ENCODE results near the gene RPP21. TPM values are rescaled to one million over a fixed set of nuclear protein-coding genes. Genes with fewer than 3 reads are reported as not detected.
A peak's percentile ranks its signal among the peaks of the same experiment; 100 is the strongest.

The RPP21 gene
- total and polyA plus RNA-seq, 9 donors, result 14.2 to 106 (median 44.5) TPM

DNA sequence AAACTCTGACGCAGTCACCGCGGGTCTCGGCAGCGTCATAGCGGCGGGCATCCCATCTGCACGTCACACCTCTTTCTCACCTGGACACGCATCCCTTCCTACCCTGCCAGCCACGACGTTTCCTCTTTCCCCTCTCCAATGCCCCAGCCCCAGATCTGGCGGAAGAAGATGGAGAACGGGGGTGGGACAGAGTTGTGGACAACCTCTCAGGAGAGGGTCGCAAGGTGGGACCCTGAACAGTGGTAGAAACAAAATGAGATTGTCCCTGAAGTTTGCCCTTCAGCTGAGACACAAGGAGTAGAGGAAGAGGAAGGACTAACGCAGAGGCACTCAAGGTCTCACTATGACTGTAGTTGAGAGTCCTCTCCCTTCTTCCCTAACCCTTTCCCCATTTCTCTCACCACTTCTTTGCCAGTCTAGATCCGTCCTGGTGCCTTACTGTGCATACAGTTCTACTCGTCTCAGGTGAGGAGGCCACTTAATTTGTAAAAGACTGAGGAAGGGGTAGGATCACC is 17.7 kb upstream of the RPP21 start:
- H3K36me3 ChIP-seq, result no peaks in the 10 kb centered on the region
- H3K4me1 ChIP-seq (ENCODE audit: insufficient read depth), result peaks cover 5% of the 10 kb centered on the region
- peak overlapping the region; percentile 96 to 99 for H3K27ac ChIP-seq
- no peak for TF ChIP-seq POLR2A (IDR thresholded peaks at IDR 0.05)
- TF ChIP-seq EP300 (IDR thresholded peaks at IDR 0.05), result no peak
- TF ChIP-seq, protein P1, sequence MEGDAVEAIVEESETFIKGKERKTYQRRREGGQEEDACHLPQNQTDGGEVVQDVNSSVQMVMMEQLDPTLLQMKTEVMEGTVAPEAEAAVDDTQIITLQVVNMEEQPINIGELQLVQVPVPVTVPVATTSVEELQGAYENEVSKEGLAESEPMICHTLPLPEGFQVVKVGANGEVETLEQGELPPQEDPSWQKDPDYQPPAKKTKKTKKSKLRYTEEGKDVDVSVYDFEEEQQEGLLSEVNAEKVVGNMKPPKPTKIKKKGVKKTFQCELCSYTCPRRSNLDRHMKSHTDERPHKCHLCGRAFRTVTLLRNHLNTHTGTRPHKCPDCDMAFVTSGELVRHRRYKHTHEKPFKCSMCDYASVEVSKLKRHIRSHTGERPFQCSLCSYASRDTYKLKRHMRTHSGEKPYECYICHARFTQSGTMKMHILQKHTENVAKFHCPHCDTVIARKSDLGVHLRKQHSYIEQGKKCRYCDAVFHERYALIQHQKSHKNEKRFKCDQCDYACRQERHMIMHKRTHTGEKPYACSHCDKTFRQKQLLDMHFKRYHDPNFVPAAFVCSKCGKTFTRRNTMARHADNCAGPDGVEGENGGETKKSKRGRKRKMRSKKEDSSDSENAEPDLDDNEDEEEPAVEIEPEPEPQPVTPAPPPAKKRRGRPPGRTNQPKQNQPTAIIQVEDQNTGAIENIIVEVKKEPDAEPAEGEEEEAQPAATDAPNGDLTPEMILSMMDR (IDR thresholded peaks at IDR 0.05), result no peak
- H3K27me3 ChIP-seq, result no peaks in the 10 kb centered on the region
- WGBS, 3 donors, result 1 to 2% (median 1%) methylated on average over 17 of the region's 17 CpGs
- DNase-seq, result no peak
- peak overlapping the region; percentile 48 for H3K4me3 ChIP-seq
- intact Hi-C loops (cut with DNase I), result no loop called here
- no peaks in the 10 kb centered on the region for H3K9me3 ChIP-seq

DNA sequence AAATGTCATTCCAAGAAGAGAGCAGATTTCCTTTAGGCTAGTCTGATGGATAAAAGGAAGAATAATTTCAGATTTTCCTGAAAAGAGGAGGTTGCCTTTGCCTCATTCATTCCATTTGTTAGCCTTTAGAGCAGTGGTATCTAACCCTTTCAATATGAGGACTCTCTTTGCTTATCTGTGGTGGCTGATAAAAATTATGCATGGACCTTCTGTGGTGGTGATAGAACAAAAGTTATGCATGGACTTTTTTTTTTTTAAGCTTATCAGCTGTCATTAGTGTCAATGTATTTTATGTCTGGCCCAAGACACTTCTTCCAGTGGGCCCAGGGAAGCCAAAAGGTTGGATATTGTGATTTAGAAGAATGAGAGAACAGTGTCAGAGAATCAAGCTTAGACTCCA is 16.6 kb upstream of the RPP21 start:
- no peaks in the 10 kb centered on the region for H3K9me3 ChIP-seq
- no peaks in the 10 kb centered on the region for H3K36me3 ChIP-seq
- H3K27ac ChIP-seq, result no peak overlapping the region
- intact Hi-C loops (cut with DNase I), result no loop called here
- H3K27me3 ChIP-seq, result no peaks in the 10 kb centered on the region
- peaks cover 5% of the 10 kb centered on the region for H3K4me1 ChIP-seq (ENCODE audit: insufficient read depth)
- DNase-seq, result no peak
- H3K4me3 ChIP-seq, result no peak overlapping the region
- no peak for TF ChIP-seq POLR2A (IDR thresholded peaks at IDR 0.05)
- no peak for TF ChIP-seq EP300 (IDR thresholded peaks at IDR 0.05)
- TF ChIP-seq, protein P1 (IDR thresholded peaks at IDR 0.05), result no peak

DNA sequence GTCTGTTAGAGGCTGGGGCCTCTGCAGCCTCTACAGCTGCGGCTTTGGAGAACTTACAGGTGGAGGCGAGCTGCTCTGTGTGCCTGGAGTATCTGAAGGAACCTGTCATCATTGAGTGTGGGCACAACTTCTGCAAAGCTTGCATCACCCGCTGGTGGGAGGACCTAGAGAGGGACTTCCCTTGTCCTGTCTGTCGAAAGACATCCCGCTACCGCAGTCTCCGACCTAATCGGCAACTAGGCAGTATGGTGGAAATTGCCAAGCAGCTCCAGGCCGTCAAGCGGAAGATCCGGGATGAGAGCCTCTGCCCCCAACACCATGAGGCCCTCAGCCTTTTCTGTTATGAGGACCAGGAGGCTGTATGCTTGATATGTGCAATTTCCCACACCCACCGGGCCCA is 15.6 kb upstream of the RPP21 start:
- no peaks in the 10 kb centered on the region for H3K27me3 ChIP-seq
- no peak overlapping the region for H3K4me3 ChIP-seq
- H3K27ac ChIP-seq, result no peak overlapping the region
- intact Hi-C loops (cut with DNase I), result no loop called here
- H3K4me1 ChIP-seq (ENCODE audit: insufficient read depth), result peaks cover 5% of the 10 kb centered on the region
- 93 to 95% (median 94%) methylated on average over 12 of the region's 12 CpGs for WGBS, 3 donors
- no peaks in the 10 kb centered on the region for H3K9me3 ChIP-seq
- H3K36me3 ChIP-seq, result no peaks in the 10 kb centered on the region
- no peak for DNase-seq
- TF ChIP-seq EP300 (IDR thresholded peaks at IDR 0.05), result no peak
- TF ChIP-seq POLR2A (IDR thresholded peaks at IDR 0.05), result no peak

DNA sequence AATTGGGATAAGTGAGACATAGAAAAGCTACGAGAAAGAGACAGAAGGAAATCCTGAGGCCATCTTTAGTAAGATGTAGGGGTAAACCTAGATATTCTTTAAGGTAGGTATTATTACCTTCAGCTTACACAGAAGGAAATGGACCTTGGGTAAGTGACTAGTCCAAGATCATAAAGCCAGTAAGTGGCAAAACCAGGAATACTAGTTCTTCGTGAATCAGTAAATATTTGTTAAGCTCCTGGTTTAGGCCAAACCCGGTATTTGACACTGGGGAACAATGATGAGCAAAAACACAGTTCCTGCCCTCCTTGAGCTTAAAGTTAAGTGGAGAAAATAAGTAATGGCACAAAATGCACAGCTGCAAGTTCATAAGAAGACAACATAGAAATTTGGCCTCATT is 13.0 kb upstream of the RPP21 start:
- intact Hi-C loops (cut with DNase I), result no loop called here

More for the DNA sequence above, 13.0 kb upstream of the RPP21 start:
- WGBS, 3 donors, result 87 to 94% (median 91%) methylated on average over 3 of the region's 3 CpGs
- H3K27me3 ChIP-seq, result no peaks in the 10 kb centered on the region
- no peak overlapping the region for H3K4me3 ChIP-seq
- no peaks in the 10 kb centered on the region for H3K36me3 ChIP-seq
- no peaks in the 10 kb centered on the region for H3K4me1 ChIP-seq (ENCODE audit: insufficient read depth)
- no peak overlapping the region for H3K27ac ChIP-seq
- no peaks in the 10 kb centered on the region for H3K9me3 ChIP-seq
- no peak for DNase-seq
- TF ChIP-seq, protein P1 (IDR thresholded peaks at IDR 0.05), result no peak
- no peak for TF ChIP-seq POLR2A (IDR thresholded peaks at IDR 0.05)
- TF ChIP-seq EP300 (IDR thresholded peaks at IDR 0.05), result no peak
